SK-N-SH treated with all-trans-retinoic acid at 6 μM for 48 hours (cell line): Measurements from ENCODE around the gene CUEDC1.

Source experiments
- CREB5 ChIP-seq: fragments of 250-450 bp; sonication (Bioruptor Pico); IDR thresholded peaks from 2 replicates; pipeline ENCODE4 v1.5.1; 2020; ENCODE audit warnings: low read depth, mild to moderate bottlenecking, moderate library complexity
- RARB ChIP-seq: fragments of 250-450 bp; sonication (Bioruptor Pico); IDR thresholded peaks from 2 replicates; pipeline ENCODE4 v1.8.0; 2021; ENCODE audit warnings: mild to moderate bottlenecking, moderate library complexity
- TSHZ2 ChIP-seq: fragments of 250-450 bp; sonication (Bioruptor Pico); IDR thresholded peaks from 2 replicates; pipeline ENCODE4 v1.5.0; 2020; ENCODE audit warnings: mild to moderate bottlenecking, moderate library complexity
- ZC3H10 ChIP-seq: fragments of 250-450 bp; sonication (Bioruptor Pico); IDR thresholded peaks from 2 replicates; pipeline ENCODE4 v1.5.1; 2021; ENCODE audit warnings: mild to moderate bottlenecking, moderate library complexity

- TF ChIP-seq TSHZ2 (CRISPR knock-in tag) (no peak), CREB5 (no peak), ZC3H10 (no peak), RARB (CRISPR knock-in tag) (no peak)
Measured at GRCh38 chr17:57918017-57918895, 37.0 kb downstream of the CUEDC1 start.
